Measurements from ENCODE around the gene AGPAT3.

Gene AGPAT3

DNA sequence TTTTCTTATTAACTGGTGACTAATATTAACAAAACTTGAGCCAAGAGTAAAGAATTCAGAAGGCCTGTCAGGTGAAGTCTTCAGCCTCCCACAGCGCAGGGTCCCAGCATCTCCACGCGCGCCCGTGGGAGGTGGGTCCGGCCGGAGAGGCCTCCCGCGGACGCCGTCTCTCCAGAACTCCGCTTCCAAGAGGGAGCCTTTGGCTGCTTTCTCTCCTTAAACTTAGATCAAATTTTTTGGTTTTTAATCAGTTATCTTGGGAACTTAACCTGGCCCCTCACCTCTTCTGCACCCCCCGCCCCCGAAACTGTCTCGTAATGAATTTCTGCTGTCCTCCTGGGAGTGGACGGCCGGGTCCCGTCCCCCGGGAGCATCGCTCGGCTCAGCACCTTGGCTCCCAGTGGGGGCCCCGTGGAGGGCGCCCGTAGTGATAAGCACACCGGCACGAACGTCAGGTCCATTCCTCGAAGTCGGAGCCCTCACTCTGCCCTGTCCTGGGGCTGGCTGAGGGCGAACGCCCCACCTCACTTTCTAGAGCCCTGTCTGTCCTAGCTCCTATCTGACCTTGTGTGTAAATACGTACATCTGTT lies 117.6 kb downstream of the AGPAT3 start:
- DNase-seq: no peak

- DNase-seq: no peak
Measured at GRCh38 chr21:43983390-43983789, 118.4 kb downstream of the AGPAT3 start.

DNA sequence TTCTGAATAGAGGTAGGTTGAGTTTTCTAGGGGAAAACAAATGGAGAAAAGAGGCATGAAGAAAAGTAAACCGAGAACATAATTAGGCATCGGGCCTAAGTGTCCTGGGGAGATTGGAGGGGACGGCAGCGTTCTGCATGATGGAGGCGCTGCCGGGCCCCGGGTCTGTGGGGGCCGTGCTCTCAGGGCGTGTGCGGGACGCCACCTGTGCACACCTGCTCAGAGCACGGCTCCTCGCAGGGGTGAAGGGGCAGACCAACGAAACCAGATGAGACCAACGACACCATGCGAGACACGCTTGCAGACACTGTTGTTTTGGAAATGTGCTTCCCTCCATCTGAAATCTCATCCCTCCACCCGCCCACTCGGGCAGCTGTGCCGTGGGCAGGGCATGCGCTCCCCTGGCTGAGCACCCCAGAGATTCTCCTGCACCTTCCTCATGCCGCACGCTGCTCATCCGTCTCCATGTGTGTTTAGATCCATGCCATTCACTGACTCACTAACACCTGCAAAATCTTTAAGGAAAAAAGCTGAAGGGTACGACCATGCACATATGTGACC lies 118.9 kb downstream of the AGPAT3 start:
- no peak for DNase-seq

DNA sequence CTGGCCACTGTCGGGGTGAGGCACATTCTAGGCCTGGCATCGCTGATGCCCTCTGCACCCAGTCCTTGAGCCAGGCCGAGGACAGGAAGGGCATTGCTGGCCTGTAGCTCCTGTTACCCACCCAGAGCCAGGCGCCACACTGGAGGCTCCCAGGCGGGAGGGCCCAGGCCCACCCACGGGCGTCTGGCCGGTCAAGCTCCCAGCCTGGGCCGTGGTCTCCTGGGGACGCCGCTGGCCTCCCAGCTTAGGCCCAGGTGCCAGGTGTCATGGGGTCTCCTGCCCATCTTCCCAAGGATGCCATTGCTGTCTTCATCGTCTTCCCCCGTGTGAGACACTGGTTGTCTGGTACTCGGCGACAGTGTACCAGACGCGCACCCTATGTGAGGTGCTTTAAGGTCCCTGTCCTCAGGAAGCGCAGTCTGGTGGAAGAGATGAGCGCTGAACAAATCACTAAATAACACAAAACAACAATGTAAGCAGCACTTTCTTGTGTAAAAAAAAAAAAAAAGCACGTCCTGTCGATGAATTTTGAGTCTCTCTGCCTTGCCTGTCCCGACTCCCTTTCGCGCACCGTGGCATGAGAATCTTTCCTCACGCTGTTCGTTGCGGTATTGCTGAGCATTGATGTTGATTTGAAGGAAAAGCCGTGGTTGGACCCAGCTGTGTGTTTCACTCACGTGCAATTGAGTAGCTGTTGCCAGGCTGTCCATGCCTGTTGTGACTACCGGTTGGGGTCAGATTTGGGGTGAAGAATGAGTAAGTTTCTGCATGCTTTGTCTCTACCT lies 120.1 kb downstream of the AGPAT3 start:
- DNase-seq: no peak

- no peak for DNase-seq
Measured at GRCh38 chr21:43985690-43986251, 120.7 kb downstream of the AGPAT3 start.

GRCh38 chr21:43986544-43987451 lies 121.8 kb downstream of the AGPAT3 start:
- no peak for DNase-seq

GRCh38 chr21:43987509-43987908 lies 122.5 kb downstream of the AGPAT3 start:
- DNase-seq: no peak

DNA sequence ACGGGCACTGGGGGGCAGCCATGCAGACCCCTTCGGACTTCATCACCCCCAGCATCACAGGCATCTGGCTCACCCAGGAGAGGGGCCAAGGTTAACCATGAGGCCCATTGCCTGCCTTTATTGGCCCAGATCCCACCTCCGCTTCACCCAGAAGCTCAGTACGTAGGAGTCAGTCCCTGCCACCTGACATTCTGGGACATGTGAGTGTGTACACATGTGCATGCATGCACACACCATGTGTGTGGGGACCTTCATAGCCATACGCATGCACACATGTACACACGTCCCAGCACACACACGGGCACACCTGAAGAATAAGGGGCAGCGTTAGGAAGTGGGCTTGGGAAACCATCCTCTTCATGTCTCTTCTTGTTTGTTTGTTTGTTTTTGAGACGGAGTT lies 123.0 kb downstream of the AGPAT3 start:
- DNase-seq: no peak

GRCh38 chr21:43988506-43989230 lies 123.6 kb downstream of the AGPAT3 start:
- DNase-seq: no peak

DNA sequence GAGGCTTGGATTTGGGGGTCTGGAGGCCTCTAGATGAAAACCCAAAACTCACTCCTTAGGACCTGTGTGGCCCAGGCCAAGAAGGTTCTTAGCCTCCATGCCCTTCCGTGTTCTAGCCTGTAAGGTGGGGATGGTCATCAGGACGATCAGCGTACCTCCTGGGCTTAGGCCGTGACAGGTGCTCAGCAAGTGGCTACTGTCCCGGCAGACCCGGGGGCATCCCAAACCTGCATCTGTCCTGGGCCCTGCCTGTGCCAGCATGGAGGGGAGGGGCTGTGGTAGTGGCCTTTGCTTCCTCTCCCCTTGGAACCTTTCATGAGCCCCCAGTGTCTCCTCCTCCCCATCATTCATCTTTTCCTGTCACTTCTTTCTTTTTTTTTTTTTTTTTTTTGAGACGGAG lies 124.4 kb downstream of the AGPAT3 start:
- no peak for DNase-seq

DNA sequence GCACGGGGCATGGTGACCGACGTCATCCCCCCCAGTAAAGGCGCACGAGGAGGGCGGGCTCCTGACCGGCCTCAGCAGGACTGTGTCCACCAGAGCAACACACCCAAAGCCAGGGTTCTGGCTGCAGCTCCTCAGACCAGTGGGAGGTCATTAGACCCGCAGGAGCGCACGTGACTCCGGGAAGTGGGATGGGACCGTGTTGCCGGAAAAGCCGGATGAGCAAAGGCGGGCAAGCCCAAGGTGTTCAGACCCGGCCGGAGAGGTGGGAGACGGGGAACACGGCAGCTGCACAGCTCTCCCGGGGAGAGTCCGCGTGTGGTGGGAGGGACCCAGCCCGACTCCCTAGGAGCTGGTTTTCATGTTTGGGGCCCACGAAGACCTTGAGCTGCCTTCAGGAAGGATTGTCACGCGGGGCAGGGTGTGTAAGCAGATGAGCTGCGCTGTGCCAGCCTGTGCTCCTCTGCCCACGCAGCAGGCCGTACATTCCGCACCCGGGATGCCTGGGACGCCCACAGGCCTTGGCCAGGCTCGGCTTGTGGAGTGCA lies 126.5 kb downstream of the AGPAT3 start:
- DNase-seq: no peak

GRCh38 chr21:43992121-43992520 lies 127.1 kb downstream of the AGPAT3 start:
- no peak for DNase-seq

- no peak for DNase-seq
Measured at GRCh38 chr21:43993420-43993934, 128.5 kb downstream of the AGPAT3 start.

- DNase-seq: no peak
Measured at GRCh38 chr21:43994085-43994484, 129.1 kb downstream of the AGPAT3 start.

GRCh38 chr21:43994646-43995045 lies 129.6 kb downstream of the AGPAT3 start:
- no peak for DNase-seq

DNA sequence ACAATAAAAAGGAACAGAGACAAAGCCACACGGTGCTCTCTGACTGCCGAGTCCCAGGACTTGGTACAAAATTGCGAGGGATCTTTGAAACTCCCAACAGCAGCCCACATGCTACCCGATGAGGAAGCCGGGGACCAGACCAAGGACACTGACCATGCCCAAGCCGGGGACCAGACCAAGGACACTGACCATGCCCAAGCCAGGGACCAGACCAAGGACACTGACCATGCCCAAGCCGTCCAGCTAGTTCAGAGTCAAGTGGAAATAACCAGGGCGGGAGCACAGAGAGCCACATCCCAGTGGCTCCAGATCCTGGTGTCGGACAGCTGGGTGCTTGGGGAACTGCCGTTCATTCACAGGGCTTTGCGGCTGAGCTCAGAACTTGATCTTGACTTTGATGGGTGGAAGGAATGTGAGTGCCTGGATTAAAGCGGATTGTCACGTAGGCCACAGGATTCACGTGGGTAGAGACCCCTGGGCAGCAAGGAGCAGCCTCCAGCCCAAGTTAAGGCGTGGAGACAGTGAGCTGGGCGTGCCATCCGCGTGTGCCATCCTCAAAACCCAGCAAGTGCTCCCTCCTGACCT lies 130.6 kb downstream of the AGPAT3 start:
- no peak for DNase-seq

DNA sequence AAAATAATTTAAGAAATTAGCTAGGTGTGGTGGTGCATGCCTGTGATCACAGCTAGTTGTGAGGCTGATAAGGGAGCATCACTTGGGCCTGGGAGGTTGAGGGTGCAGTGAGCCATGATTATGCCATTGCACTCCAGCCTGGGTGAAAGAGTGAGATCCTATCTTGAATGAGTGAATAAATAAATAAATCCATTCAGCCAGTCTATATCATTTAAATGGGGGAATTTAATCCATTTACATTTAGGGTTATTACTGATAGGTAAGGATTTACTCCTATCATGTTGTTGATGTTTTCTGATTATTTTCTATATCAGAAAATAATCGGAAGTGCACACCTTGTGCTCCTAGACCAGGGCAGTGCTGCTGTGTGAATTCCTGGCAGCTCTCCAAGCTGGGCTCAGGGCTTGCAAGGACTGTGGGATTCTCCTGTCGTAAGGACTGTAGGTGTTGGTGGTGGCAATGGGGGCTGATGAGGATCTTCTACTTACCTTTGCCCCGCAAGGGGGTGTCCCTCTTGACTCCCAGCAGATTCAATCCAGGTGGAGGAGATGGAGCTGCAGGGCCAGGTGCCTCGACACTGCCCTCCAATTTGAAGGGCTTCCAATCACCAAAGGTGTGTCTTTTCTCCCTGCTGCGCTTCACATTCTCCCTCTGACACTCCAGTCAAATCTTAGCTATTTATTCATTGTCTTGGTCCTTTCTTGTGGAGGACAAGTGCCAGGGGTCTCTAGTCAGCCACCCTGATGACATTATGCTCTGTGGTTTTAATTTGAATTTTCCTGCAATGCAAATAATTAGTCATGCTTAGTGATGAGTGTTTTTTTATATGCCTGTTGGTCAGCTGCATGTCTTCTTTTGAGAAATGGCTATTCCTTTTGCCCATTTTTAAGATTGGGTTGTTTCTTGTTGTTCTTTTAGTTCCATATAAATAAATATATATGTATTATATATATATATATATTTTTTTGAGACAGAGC lies 133.0 kb downstream of the AGPAT3 start:
- no peak for DNase-seq

DNA sequence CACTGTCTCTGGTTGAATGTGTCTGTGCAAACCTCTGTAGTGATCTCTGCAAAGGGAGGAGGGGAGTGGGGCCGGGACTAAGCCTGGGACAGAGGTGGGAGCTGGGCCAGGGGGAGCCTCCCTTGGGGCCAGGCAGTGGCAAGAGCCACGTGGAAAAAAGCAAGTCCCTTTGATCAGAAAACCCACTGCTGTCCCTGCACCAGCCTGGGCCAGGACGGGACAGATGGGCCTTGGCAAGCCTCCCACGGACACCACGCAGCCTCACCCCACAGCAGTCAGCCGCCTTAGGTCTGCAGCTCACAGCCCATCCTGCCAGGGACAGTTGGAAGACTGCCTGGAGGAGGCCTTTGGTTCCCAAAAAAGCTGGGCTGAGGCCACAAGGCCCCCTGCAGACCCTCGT lies 135.3 kb downstream of the AGPAT3 start:
- no peak for DNase-seq

- DNase-seq: no peak
Measured at GRCh38 chr21:44002511-44002910, 137.5 kb downstream of the AGPAT3 start.

DNA sequence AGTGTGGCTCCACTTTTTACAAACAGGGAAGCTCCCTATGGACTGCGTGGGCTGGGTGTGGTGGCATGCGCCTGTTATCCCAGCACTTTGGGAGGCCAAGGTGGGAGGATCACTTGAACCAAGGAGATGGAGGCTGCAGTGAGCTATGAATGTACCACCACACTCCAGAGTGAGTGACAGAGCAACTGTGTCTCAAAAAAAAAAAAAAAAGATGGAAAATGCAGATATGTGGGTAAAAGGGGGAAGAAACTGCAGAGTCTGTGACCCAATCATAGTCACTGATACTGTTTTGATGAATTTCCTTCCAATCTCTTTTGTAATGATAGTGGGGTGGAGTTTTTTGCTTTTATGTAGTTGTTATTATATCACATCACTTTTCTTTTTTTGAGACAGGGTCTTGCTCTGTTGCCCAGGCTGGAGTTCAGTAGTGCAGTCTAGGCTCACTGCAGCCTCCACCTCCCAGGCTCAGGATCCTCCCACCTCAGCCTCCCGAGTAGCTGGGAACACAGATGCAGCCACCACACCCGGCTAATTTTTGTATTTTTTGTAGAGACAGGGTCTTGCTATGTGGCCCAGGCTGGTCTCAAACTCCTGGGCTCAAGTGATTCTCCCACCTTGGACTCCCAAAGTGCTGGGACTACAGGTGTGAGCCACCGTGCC lies 138.4 kb downstream of the AGPAT3 start:
- no peak for DNase-seq
